NCI-H774 (cell line): ENCODE measurements around the gene MYORG.

Source experiments
- DNase-seq: peaks from one replicate; lab custom pipeline; 2025; lab: John Stamatoyannopoulos, UW

Gene MYORG

DNA sequence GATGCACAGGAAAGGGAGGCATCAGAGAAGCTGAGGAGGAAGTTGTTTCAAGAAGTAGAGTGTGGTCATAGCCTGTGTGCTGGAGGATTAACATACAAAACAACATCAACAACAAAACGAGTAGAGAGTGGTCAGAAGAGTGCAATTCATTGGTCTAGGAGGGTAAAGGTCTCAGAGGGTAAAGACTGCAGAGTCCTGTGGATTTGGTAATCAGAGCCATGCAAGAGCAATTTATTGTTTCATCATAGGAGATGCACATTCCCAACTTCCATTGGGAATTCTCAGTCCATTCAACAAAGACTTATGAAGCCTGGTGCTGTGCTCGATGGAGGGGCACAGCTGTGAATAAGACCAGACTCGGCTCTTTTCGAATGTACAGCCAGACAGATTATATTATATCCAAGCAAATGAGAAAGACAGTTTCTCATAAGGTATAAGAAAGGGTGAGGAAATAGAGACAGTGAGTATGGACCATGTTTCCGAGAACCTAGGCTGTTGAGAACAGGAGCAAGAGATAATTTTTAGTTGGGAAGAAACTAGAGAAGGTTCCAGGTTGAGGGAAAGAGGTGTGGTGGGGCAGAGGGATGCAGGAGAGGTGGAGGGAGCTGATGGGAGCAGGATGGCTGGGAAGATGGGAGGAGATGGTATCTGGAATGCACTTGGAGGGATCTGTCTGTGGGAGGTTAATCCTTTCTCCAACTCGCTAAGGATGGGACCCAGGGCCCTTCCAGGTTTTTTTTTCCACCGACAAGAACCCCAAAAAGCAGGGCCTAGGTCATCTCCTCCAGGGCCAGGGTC lies 7.9 kb upstream of the MYORG start:
- no peak for DNase-seq

DNA sequence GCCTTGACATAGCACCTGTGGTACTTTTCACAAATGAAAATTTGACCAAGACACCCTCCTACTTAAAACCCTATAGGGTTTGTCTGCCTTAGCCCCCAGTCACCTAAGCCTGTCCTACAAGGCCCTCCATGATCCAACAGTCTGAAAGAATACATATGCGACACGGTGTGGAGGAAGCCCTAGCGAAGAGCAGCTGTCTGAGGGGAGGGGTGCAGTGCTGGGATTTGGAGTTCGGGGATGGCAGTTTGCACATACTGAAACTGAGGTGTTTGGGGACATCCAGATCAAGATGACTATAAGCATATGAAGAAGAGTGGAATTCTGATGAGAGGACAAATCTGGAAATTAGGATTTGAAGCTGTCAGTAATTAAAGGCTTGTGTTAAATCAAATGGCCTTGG lies 7.2 kb upstream of the MYORG start:
- no peak for DNase-seq

DNA sequence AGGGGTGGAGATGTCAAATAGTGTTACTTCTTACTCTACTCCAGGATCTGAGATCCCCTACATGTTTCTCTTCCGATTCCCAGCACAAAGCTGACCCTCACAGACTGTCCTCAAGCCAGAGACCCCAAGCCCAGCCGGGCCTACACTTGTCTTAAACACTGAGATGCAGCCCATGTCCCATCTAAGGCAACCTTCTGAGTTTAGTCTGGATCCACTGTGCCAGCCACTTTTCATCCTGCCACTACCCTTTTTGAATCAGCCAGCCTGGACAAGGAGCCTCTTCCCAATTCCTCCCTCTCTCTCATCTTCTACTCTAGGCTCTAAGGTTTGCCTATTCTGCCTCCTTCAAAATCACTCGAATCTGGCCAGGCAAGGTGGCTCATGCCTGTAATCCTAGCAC lies 6.2 kb upstream of the MYORG start:
- DNase-seq = no peak

DNA sequence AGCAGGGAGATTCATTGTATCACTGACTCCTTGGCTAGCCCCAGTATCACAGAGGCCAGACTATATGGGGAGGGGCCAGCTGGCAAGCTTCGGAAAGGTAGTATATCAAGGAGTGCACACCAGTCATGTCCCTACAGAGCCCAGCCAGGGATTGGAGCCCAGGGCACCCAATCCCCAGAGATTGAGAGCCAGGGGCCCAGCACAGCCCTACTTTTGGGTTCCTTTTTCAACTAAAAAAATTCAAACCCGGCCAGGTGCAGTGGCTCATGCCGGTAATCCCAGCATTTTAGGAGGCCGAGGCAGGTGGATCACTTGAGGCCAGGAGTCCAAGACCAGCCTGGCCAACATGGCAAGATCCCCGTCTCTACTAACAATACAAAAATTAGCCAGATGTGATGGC lies 5.4 kb upstream of the MYORG start:
- no peak for DNase-seq

DNA sequence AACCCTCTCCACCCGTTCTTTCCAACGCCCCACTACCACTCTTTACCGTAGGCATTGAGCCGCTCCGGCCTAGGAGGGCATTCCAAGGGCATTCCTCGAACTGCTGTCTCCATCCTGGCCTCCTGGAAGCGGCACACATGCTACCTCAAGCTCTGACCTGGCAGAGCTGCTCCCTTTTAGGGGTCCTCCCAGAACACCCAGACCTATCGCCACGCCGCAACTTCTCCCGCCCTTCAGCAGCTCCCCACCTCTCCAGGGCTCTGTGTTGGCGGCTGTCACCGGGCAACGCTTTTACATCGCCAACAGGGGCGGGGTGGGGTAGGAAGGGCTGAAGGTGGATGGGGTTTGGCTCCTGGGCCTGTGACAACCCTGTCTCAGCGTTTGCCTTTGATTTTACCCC lies 4.6 kb upstream of the MYORG start:
- DNase-seq = peak; percentile 10

DNA sequence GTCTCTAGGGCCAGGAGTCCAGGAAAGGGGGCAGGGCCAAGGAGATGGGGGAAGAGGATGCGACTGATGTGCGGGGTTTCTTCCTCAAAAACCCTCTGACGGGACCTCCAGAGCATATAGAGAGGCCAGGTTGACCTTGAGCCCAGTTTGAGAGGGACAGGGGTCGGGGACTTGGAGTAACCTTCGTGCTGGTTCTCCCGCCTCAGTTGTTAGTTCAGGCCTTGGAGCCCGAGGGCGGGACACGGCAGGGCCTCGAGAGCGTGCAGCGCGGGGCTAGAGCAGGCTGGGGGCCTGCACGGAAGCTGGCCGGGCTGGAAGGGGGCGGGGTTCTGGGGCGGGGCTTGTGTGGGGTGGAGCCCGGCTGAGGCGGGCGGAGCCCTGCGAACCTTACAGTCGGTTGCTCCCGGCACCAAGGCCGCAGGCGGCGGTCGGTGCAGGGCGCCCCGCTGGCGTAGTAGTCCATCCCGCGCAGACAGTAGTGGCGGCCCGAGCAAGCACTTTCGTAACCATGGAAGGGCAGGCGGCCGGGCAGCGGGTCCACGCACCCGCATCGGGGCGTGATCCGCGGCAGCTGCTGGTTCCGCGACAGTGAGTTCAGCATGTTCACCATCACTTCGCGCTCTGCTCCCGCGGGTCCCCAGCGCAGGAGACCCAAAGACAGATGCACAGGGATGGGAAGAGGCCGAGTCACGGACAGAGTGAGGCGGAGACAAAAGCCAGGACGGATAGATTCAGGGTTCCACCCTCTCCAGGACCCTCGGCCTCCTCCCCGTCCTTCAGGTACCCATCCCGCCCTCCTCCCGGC lies 4.0 kb upstream of the MYORG start:
- DNase-seq = peak; percentile 64

DNA sequence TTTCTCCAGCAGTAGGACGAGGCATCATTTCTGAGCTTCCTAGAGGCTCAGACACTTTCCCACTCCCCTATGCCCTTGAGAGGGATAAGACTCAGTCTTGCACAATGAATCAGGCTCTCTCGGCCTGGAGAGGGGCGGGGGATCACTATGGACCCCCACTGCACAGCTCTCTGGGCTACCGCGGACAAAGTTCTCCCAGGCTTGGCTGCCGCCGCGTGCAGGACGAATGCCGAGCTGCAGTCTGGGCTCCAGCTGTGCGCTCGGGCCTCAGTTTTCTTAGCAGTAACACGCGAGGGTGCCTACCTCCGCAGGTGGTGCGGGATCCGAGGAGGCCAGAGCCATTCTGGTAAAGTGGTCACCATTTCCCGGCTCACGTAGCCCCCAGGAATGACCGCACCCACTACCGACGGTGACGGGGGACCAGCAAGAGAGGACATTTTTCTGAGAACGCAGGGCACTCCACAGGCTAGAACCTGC lies 3.4 kb upstream of the MYORG start:
- DNase-seq = no peak

DNA sequence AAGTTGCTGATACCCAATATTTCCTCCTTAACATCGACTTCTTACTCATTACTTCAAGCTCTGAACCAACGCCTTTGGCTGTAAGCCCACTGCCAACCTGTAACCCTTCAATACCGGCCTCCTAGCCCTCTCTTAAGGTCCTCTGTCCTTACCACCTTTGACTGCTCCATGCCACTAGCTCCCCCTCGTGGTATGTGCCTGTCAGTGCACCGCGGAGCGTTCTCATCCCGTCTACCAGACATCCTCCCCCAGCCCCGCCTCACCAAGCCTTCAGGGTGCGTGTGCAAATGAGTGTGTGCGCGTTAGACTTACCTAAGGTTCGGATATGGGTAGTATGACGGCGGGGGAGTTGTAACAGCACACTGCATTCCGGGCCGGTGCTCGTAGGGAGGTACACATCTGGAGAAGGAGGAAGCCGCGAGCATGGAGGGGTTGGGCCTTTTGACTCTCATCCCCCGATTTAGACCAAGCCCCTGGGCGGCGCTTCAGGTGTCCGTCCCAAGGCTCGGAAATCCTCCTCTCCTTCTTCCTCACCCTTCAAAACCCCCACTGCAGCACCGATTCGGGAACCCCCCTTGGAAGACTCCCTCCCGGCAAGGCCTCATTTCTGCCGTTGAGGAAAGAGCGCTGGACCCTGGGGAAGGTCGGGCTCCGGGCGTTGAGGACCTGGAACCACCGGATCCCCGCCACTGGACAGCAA lies 2.8 kb upstream of the MYORG start:
- DNase-seq = peak; percentile 77

DNA sequence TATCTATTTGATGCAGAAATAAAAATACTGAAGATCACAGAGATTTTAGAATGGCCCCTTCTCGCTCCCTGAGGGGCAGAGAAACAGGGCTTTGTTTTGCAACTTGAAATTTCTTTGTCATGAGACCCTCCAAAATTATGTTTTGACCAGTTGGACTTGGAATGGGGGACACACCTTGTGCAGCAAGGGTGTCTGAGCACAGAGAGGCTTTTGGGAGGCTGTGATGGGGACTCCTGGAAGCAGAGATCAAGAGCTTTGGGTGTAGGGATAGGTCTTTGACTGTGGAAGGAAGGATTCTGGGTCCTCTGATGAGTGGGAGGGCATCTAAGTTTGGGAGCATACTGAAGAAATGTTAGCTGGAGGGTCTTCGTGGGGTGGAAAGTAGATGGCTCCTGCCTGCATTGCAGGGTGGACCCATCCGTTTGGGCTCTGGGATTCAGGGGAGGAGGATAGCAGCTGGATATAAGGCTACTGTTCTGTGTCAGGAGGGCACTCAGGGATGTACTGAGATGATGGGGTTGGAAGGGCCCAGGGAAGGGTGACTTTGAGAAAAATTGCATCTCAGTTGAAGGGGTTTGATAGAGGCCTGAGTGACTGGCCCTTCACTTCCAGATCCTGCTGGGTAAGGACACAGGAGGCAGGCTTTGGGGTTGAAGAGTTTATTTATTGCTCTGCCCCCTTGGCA lies 1.8 kb upstream of the MYORG start:
- no peak for DNase-seq

DNA sequence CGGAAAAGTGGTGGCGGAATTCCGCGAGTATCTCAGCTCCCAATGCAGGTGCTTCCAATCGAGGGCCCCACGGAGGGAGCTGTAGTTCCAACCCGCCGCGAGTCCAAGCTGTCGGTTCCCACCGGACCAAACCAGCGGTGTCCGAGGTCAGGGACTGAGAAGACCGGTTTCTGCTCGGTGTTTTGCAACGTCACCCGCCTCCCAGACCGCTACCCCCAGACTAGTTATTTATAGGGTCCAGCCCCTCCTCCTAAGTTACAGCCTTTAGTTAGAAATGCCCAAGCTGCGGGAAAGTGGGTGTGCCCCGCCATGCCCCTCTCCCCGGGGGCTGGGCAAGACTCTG lies 677 bp upstream of the MYORG start:
- DNase-seq = no peak

DNA sequence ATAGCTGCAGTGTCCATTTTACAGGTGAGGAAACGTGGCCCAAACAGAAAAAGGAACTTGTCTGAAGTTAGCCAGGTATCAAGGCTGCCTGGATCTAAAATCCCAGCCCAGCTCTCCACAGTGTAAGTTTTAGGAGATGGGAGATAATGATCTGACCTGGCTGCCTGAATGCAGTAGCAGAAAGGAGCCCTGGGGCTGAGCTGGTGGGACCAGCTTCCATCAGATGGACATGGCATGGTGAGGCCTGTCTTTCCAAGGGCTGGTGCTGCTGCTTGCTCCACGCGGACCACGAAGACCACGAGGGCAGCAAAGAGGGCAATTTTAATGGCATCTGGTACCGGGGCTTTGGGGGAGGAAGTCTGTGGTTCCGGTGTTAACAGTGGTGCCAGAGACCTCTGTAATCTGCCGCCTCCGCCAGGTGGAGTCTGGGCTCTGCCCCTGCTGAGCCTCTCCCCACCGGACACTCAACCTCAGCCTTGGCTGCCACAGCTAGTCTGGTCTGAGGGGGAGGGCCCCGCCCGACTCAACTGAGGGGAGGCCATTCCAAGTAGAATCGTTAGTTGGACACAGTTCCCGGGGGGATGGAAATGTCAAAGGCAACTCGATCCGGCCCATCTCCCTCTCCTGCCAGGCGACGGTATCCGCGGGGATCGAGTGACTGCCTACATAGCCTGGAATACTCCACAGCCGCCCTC lies 650 bp downstream of the MYORG start:
- DNase-seq = peak; percentile 29

DNA sequence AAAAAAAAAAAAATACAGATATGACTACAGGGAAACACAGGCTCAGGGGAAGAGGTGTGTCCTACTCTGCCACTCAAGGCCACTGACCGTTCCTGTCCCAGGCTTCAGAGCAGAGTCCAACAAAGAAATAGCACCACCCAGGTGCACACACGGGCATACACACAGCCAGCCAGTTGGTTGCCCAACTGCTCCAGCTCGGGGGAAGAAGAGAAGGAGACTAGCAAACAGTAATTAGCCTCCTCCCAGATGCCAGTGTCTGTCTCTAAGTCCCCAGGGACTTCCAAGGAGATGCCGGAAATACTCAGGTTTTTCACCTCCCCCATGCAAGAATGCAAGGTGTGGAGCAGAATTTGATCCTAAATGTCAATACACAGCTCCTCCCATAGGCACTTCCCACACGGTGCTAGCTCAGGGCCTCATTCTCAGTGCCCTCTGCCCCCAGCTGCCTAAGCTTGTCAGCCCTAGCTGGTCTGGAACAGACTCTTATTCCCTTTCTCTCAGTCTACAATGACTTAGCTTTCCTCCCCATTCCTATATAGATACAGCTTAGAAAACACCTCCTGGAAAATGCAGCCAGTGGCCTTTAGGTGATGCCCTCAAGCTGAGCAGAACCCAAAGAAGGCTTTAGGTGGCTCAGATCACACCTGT lies 1.7 kb downstream of the MYORG start:
- DNase-seq = no peak

DNA sequence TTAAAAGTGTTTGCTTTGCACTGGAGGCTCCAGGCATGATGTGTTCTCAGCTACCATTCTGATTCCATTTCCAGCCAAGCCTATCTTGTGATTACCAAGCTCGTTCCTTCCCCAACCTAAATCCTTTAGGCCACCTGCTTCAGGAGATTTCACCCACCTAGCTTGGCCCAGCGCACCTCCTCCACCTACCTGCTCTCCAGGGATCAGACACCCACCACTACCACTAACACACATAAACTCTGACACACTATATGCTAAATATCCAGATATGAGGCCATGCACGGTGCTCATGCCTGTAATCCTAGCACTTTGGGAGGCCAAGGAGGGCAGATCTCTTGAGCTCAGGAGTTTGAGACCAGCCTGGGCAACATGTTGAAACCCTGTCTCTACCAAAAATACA lies 2.4 kb downstream of the MYORG start:
- DNase-seq = no peak

DNA sequence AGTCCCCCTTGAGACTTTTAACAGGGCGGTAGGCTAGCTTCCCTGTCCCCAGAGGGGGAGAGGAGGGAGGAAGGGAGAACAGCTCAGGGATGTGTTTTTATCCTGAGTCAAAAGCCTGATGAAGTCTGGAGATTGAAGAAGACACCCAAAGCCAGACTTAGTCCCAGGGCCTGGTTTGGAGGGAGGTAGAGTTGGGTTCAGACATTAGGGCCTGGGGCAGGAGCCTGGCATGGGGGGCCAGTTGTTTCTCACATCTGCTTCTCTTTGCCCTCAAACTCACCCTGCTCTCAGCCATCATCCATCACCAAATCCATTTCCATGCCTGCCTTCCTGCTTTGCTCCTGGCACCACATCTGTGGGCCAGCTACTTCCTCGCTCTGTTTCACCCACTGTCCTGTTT lies 2.9 kb downstream of the MYORG start:
- DNase-seq = no peak

DNA sequence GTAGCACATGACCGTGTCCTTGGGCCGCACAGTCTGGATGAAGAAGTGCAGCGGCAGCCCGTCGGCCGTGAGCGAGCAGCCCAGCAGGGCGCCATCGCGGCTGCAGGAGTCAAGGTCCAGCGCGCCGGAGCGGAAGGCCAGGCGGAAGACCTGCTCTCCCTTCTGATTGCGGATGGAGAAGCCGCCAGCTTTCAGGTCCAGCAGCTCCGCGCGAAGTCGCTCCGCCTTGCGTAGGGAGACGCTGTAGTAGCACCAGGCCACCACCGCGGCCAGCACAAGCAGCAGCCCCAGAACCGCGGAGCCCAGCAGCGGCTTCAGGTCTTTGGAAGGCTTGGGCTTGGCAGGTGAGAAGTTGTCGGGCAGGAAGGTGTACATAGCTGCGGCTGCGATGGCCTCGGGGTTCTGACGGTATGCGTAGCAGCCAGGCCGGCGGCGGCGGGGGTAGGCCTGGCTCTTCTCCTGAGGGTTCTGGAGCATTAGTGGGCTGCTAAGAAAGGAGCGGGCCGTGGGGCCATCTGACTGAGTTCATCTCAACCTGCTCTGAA lies 4.2 kb downstream of the MYORG start:
- DNase-seq = no peak

DNA sequence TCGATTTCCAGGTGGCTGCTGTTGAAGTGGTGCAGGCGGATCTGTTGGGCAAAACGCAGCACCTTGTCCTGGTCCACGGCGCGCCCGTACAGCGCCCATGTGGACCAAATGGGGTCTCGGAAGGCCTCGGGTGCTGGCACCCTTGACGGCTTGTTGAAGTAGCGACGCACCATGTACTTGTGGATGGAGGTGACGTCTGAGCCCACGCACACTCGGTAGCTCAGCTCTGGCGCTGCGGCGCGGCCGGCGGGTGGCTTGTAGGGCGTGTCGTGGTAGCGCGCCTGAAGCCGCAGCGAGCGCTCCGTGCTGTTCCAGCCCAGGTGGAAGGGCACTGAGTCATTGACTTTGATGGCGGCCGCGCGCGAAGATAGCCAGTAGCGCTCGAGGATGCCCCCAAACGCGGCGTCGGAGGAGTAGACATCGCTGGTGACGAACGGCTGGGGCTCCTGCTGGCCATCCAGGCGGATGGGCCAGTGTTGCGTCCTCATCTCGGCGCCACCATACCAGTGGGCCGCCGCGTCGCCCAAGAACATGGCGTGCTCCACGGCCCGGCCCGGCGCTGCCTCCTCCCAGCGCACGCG lies 4.7 kb downstream of the MYORG start:
- no peak for DNase-seq

DNA sequence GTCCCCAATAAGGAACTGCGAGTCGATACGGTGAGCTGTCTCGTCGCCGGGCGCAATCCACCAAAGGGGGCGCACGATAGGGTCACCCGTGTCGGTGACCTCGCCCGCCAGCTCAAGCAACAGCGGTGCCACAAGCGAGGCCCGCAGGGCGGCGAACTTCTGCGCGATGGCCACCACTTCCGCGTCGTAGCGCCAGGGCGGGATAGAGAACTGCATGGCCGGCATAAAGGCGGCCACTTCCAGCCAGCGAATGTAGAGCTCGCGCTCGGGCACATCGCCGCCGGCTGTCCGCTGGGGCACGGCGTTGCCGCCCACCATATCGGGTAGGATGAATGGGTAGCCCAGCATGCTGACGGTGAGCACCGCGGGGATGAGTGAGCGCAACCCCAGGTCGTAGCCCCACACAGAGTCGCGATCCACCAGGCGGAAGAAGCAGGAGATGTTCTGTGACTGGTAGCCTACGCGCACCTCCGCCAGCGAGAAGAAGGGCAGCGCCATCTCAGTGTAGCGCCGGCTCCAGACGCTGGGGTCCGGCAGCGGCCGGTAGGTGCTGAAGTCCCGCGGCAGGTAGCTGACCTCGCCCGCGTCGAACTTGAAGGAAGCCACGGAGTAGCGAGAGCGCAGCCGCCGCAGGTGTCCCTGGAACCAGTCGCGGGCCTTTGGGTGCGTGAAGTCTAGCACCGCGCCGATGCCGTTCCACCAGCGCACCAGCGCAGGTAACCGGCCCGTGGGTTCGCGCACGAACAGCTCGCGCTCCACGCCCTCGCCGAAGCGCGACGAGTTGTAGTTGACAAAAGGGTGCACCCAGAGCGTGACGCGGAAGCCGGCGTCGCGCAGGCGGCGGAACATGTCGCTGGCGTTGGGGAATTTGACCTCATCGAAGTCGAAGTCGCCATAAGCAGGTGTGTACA lies 5.5 kb downstream of the MYORG start:
- no peak for DNase-seq

DNA sequence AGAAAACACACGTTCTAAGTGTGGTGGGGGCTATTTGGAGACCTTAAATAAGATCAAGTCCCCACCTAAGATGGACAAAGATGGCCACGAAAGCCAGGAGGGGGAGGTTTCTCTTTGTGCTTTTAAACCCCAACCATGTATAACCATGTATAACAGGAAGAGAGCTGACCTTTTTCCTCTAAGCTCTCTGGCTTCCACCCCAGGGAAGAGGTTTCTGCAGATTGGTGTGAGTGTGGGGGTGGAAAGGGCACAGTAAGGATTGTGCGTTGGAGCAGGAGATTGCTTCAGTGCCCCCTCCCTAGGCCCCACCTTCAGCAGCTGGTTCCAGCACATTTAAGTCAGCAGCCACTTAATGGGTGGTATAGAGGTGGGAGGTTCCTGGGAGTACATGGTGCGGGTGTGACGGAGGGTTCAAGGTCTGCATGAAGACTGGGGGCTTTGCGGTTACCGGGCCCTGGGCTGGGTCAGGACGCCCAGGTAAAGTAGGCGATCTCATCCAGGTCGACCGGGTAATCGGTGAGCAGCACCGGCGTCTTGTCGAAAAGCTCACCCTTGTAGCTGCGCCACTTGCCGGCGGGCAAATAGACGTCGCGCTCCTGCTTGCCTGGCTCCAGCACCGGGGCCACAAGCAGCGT lies 6.2 kb downstream of the MYORG start:
- no peak for DNase-seq

DNA sequence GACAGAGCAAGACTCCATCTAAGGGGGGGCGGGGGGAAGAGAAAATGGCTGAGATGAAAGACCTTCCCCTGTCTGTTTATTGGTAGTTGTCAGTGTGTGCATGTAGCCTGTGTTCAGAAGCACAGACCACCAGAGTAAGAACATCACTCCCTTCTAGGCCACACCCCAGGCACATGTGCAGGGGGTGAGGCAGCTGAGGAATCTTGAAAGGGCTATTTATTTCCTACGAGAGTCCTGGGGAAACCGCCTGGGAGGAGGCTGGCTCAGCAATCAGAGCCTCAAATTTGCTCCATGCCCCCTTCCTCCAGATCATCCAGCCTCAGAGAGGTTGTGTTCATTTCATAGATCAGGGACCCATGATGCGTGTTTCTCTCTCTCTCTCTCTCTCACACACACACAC lies 7.1 kb downstream of the MYORG start:
- DNase-seq = no peak
